Endothelial cell of umbilical vein (primary cell): ENCODE measurements around the gene CCDC106. TPM values are rescaled to one million over a fixed set of nuclear protein-coding genes. Genes with fewer than 3 reads are reported as not detected.

Experiments used
- BruUV-seq: library from RNA; stranded (reverse); fragments of 400-500 nt; replicated peaks from 2 replicates; lab custom pipeline; 2021; lab: Mats Ljungman, UMichigan
- CTCF ChIA-PET: fragments of 300-600, 350-600 bp; sonication (Branson Sonifier 250); formaldehyde crosslinking; loops from one replicate; lab custom pipeline; 2021; ENCODE audit warnings: antibody characterized with exemption, inconsistent platforms; lab: Charles Lee
- POLR2A ChIA-PET: fragments of 300-600, 350-600 bp; sonication (Branson Sonifier 250); formaldehyde crosslinking; loops from one replicate; lab custom pipeline; 2021; ENCODE audit warnings: antibody characterized with exemption, inconsistent platforms; lab: Charles Lee
- DNase-seq: peaks from one replicate; pipeline ENCODE4 v3.0.0-alpha.2; 2011; ENCODE audit warnings: low read depth, low spot score
- FAIRE-seq: peaks from 2 replicates; lab custom pipeline; 2011; peaks lifted over from hg19 to GRCh38; lab: Jason Lieb, UNC
- H2AFZ ChIP-seq: 2 replicates; pipeline ENCODE4 v1.6.0; 2012; ENCODE audit warnings: low read depth, low read length, control low read depth, inconsistent platforms
- H3K27ac ChIP-seq: 2 replicates; pipeline ENCODE4 v1.5.1; 2011; ENCODE audit warnings: low read depth, mild to moderate bottlenecking, control low read depth, low read length, moderate library complexity; ENCODE audit not compliant: insufficient read depth
- H3K27me3 ChIP-seq, 2 experiments: 2 replicates each; pipeline versions ENCODE4 v1.6.0 to v1.6.1; 2011; ENCODE audit warnings: low read length in 2 of 2, mixed read lengths in 1 of 2; ENCODE audit not compliant: control insufficient read depth in 2 of 2, insufficient read depth in 2 of 2
- H3K36me3 ChIP-seq, 2 experiments: 2 replicates in 1 of 2; 3 replicates in 1 of 2; pipeline ENCODE4 v1.5.1; 2011; ENCODE audit warnings: low read length in 2 of 2, mild to moderate bottlenecking in 1 of 2, moderate library complexity in 1 of 2; ENCODE audit not compliant: control insufficient read depth in 2 of 2, insufficient read depth in 2 of 2; ENCODE audit errors: extremely low read depth in 1 of 2
- H3K4me1 ChIP-seq: 3 replicates; pipeline ENCODE4 v1.5.1; 2011; ENCODE audit warnings: mild to moderate bottlenecking, low read length; ENCODE audit not compliant: control insufficient read depth, insufficient read depth; ENCODE audit errors: extremely low read depth
- H3K4me2 ChIP-seq: 2 replicates; pipeline ENCODE4 v1.6.1; 2011; ENCODE audit warnings: low read length, control low read depth, mixed read lengths; ENCODE audit not compliant: insufficient read depth
- H3K4me3 ChIP-seq, 3 experiments: fragments of 200-600 bp in 1 of 3; sonication (generic), shearing (Covaris generic) in 1 of 3; replicated peaks in 1 of 3; 2 replicates each; pipeline ENCODE4 v1.5.1; 2011 to 2016; ENCODE audit warnings: control low read depth in 3 of 3, low read length in 3 of 3, mild to moderate bottlenecking in 2 of 3, inconsistent platforms in 1 of 3, low read depth in 1 of 3, moderate library complexity in 1 of 3; ENCODE audit not compliant: insufficient read depth in 1 of 3
- H3K79me2 ChIP-seq: 2 replicates; pipeline ENCODE4 v1.6.0; 2012; ENCODE audit warnings: low read length, inconsistent platforms; ENCODE audit not compliant: control insufficient read depth, insufficient read depth
- H3K9ac ChIP-seq: replicated peaks from 2 replicates; pipeline ENCODE3; 2011; ENCODE audit warnings: low read length, control low read depth; ENCODE audit not compliant: insufficient read depth; ENCODE audit errors: extremely low read depth
- H3K9me1 ChIP-seq: replicated peaks from 3 replicates; pipeline ENCODE4 v1.6.0; 2011; ENCODE audit warnings: mild to moderate bottlenecking, low read length; ENCODE audit not compliant: control insufficient read depth, insufficient read depth; ENCODE audit errors: extremely low read depth
- H3K9me3 ChIP-seq: replicated peaks from 2 replicates; pipeline ENCODE4 v1.5.1; 2012; ENCODE audit warnings: low read length, inconsistent platforms; ENCODE audit not compliant: control insufficient read depth, insufficient read depth
- H4K20me1 ChIP-seq: replicated peaks from 2 replicates; pipeline ENCODE3; 2011; ENCODE audit warnings: mild to moderate bottlenecking, low read length; ENCODE audit not compliant: control insufficient read depth, insufficient read depth; ENCODE audit errors: extremely low read depth
- EZH2 ChIP-seq: IDR thresholded peaks from 2 replicates; pipeline ENCODE4 v1.6.1; 2012; ENCODE audit warnings: borderline replicate concordance, low read depth, mild to moderate bottlenecking, moderate library complexity, low read length, inconsistent platforms; ENCODE audit not compliant: severe bottlenecking
- FOS ChIP-seq: IDR thresholded peaks from 2 replicates; pipeline ENCODE4 v1.6.1; 2011; ENCODE audit warnings: mild to moderate bottlenecking, low read length, moderate library complexity, borderline replicate concordance; ENCODE audit not compliant: insufficient read depth
- JUN ChIP-seq: IDR thresholded peaks from 2 replicates; pipeline ENCODE4 v1.6.1; 2011; ENCODE audit warnings: borderline replicate concordance, low read depth; ENCODE audit not compliant: insufficient read length, insufficient read depth
- POLR2A ChIP-seq: IDR thresholded peaks from 2 replicates; pipeline ENCODE4 v1.6.1; 2012; ENCODE audit warnings: low read depth, mild to moderate bottlenecking, control low read depth, low read length
- POLR2AphosphoS5 ChIP-seq: IDR thresholded peaks from 2 replicates; pipeline ENCODE4 v1.6.1; 2012; ENCODE audit warnings: low read depth, mild to moderate bottlenecking, control low read depth, low read length, moderate library complexity; ENCODE audit not compliant: insufficient read depth
- dilution Hi-C: fragments of 300-500 bp; cut with MboI; formaldehyde crosslinking; loops from one replicate; pipeline ENCODE4 v1.15.0; 2019; ENCODE audit warnings: low sequenced_read_pairs; ENCODE audit not compliant: extremely low pct_ligation_motif_present
- intact Hi-C: fragments of 100-400 bp; cut with micrococcal nuclease; formaldehyde crosslinking; loops from one replicate; pipeline ENCODE4 v1.10.0; 2022
- polyA plus RNA-seq, 4 experiments: library from polyadenylated mRNA; depleted of rRNA in 3 of 4; stranded (reverse) in 3 of 4; unstranded in 1 of 4; fragments of >200 nt; gene quantifications; 2 replicates each; pipeline versions ENCODE4 v1.2.1 to v1.2.3, GENCODE V29; 2011 to 2012; ENCODE audit warnings: missing spikeins in 1 of 4
- total RNA-seq: library from RNA; stranded (reverse); gene quantifications from 2 replicates; pipeline ENCODE4 v1.2.3, GENCODE V29; 2021
- TF ChIP-seq, protein P1 (sequence below): IDR thresholded peaks from 2 replicates; pipeline ENCODE4 v1.6.1; 2011; ENCODE audit not compliant: insufficient read depth, insufficient read length
- TF ChIP-seq, protein P2 (sequence below), 2 donors: IDR thresholded peaks; 1 replicate in 1 of 2; 2 replicates in 1 of 2; pipeline ENCODE4 v1.5.1; 2011; ENCODE audit warnings: low read length in 2 of 2, mild to moderate bottlenecking in 2 of 2, moderate library complexity in 2 of 2, control low read depth in 1 of 2, inconsistent platforms in 1 of 2, low read depth in 1 of 2; ENCODE audit not compliant: insufficient read depth in 1 of 2; ENCODE audit errors: extremely low read depth in 1 of 2

The CCDC106 gene
- total and polyA plus RNA-seq, 2 donors (not counting 3 experiments of a cell fraction or from before 2014, with no cell fraction given), result 11.8 to 12.0 TPM

DNA sequence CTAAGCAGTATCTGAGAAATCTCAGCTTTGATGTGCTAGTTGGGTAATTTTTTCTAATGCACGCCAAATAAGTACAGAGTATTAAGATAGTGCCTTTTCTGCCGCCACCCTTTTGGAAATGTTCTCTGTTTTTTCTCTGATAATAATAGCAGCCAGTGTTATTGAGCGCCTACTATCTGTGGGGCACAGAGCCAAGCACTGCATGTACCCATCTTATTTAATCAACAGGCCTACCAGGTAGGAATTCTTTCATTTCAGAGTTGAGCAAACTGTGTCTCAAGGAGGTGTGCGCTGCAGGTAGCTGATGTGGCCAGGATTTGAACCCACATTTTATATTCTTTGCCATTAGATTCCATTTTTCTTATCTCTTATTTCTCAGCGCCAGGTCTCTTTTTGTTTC, 28.4 kb downstream of the CCDC106 start:
- Histone ChIP-seq H4K20me1 (peaks cover 5% of the 10 kb centered on the region), H3K36me3 (peaks cover 13 to 21% of the 10 kb centered on the region in 2 experiments), H3K4me2 (peak overlapping the region; percentile 91), H3K27ac (peak overlapping the region; percentile 22), H3K9me3 (no peaks in the 10 kb centered on the region), H3K9me1 (no peaks in the 10 kb centered on the region), H3K79me2 (peaks cover 79% of the 10 kb centered on the region), H3K4me1 (peaks cover 44% of the 10 kb centered on the region), H3K9ac (peak overlapping the region; percentile 75), H2AFZ (no peak overlapping the region), H3K27me3 (no peaks in the 10 kb centered on the region), H3K4me3 (peak overlapping the region in 2 of 3 experiments; percentile 17 to 63)
- intact Hi-C loops, result no loop called here
- ChIA-PET POLR2A (no interaction called here), CTCF (interaction anchor here (0.8 to 1.2 kb wide), 3 partner anchors 22 to 133 kb away, joined by 3 to 4 read pairs (median 3); no protein-coding TSS in a partner anchor)
- BruUV-seq, result no TSS peak
- dilution Hi-C loops, result no loop called here
- TF ChIP-seq EZH2 (no peak), FOS (no peak), POLR2AphosphoS5 (no peak), JUN (no peak), POLR2A (no peak)
- TF ChIP-seq, protein P1, sequence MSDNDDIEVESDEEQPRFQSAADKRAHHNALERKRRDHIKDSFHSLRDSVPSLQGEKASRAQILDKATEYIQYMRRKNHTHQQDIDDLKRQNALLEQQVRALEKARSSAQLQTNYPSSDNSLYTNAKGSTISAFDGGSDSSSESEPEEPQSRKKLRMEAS, result no peak
- TF ChIP-seq, protein P2, sequence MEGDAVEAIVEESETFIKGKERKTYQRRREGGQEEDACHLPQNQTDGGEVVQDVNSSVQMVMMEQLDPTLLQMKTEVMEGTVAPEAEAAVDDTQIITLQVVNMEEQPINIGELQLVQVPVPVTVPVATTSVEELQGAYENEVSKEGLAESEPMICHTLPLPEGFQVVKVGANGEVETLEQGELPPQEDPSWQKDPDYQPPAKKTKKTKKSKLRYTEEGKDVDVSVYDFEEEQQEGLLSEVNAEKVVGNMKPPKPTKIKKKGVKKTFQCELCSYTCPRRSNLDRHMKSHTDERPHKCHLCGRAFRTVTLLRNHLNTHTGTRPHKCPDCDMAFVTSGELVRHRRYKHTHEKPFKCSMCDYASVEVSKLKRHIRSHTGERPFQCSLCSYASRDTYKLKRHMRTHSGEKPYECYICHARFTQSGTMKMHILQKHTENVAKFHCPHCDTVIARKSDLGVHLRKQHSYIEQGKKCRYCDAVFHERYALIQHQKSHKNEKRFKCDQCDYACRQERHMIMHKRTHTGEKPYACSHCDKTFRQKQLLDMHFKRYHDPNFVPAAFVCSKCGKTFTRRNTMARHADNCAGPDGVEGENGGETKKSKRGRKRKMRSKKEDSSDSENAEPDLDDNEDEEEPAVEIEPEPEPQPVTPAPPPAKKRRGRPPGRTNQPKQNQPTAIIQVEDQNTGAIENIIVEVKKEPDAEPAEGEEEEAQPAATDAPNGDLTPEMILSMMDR (IDR thresholded peaks at IDR 0.05; ENCODE audit: extremely low read depth in 1 of 2, insufficient read depth in 1 of 2, low read depth in 1 of 2, low read length in 2 of 2), result peak in 1 of 2 donors; percentile 3
- DNase-seq, result no peak
- FAIRE-seq, result no peak
